Ramos (cell line): Measurements from ENCODE around the gene TMPRSS11E.
"Not testable (repeated sequence)": the region's sequence is repeated elsewhere in the genome, so short reads cannot be mapped to it uniquely, and the experiment has no call there.

Experiments
- in situ Hi-C: fragments of 300-500 bp; cut with MboI; formaldehyde crosslinking; loops from one replicate; pipeline ENCODE4 v1.14.3; 2022; ENCODE audit warnings: low sequenced_read_pairs; ENCODE audit not compliant: unreplicated experiment

The TMPRSS11E gene

DNA sequence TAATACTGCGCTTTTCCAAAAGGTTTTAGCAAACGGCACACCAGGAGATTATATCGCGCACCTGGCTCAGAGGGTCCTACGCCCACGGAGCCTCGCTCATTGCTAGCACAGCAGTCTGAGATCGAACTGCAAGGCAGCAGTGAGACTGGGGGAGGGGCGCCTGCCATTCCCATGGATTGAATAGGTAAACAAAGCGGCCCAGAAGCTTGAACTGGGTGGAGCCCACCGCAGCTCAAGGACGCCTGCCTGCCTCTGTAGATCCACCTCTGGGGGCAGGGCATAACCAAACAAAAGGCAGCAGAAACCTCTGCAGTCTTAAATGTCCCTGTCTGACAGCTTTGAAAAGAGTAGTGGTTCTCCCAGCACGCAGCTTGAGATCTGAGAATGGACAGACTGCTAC lies 95.5 kb downstream of the TMPRSS11E start:
- in situ Hi-C loops = not testable (repeated sequence)
